DOHH2 (cell line): Measurements from ENCODE around the gene SPN.
A peak's percentile ranks its signal among the peaks of the same experiment; 100 is the strongest.

Experiments used
- H3F3A ChIP-seq: fragments of 200-600 bp; sonication (generic), shearing (Covaris generic); 2 replicates; pipeline ENCODE4 v1.6.0; 2016; ENCODE audit warnings: antibody characterized with exemption, mild to moderate bottlenecking; ENCODE audit not compliant: control insufficient read depth, insufficient read depth
- H3K27ac ChIP-seq: fragments of 200-600 bp; sonication (generic); 2 replicates; pipeline ENCODE4 v1.5.1; 2014; ENCODE audit warnings: low read depth, mild to moderate bottlenecking, low read length, moderate library complexity
- H3K27me3 ChIP-seq: fragments of 200-600 bp; sonication (generic); 2 replicates; pipeline ENCODE4 v1.6.1; 2014; ENCODE audit warnings: mild to moderate bottlenecking, low read length, mixed read lengths; ENCODE audit not compliant: control insufficient read depth
- H3K36me3 ChIP-seq: fragments of 200-600 bp; sonication (generic); 2 replicates; pipeline ENCODE4 v1.6.1; 2014; ENCODE audit warnings: mild to moderate bottlenecking, low read length, moderate library complexity, mixed read lengths; ENCODE audit not compliant: control insufficient read depth
- H3K4me1 ChIP-seq: fragments of 200-600 bp; sonication (generic); 2 replicates; pipeline ENCODE4 v1.6.1; 2014; ENCODE audit warnings: mild to moderate bottlenecking, low read length, mixed read lengths; ENCODE audit not compliant: control insufficient read depth
- H3K4me2 ChIP-seq: fragments of 200-600 bp; sonication (generic); 2 replicates; pipeline ENCODE4 v1.6.0; 2014; ENCODE audit warnings: mild to moderate bottlenecking, low read length, moderate library complexity
- H3K4me3 ChIP-seq: fragments of 200-600 bp; sonication (generic); 2 replicates; pipeline ENCODE4 v1.5.1; 2014; ENCODE audit warnings: mild to moderate bottlenecking, low read length, mixed read lengths
- H3K79me2 ChIP-seq: fragments of 200-600 bp; sonication (generic); 2 replicates; pipeline ENCODE4 v1.6.1; 2014; ENCODE audit warnings: mild to moderate bottlenecking, low read length, mixed read lengths; ENCODE audit not compliant: control insufficient read depth
- H3K9me2 ChIP-seq: fragments of 200-600 bp; sonication (generic); replicated peaks from 2 replicates; pipeline ENCODE4 v1.6.1; 2014; ENCODE audit warnings: mild to moderate bottlenecking, low read length, mixed read lengths; ENCODE audit not compliant: control insufficient read depth
- H3K9me3 ChIP-seq: fragments of 200-600 bp; sonication (generic); 2 replicates; pipeline ENCODE4 v1.6.1; 2014; ENCODE audit warnings: antibody characterized with exemption, low read length, mixed read lengths; ENCODE audit not compliant: control insufficient read depth, insufficient read depth
- H4K20me1 ChIP-seq: fragments of 200-600 bp; sonication (generic); 2 replicates; pipeline ENCODE4 v1.6.0; 2014; ENCODE audit warnings: low read depth, mild to moderate bottlenecking, antibody characterized with exemption, low read length, moderate library complexity; ENCODE audit not compliant: control insufficient read depth, insufficient read depth
- EZH2phosphoT487 ChIP-seq: fragments of 200-600 bp; sonication (generic); IDR thresholded peaks from 2 replicates; pipeline ENCODE4 v1.6.1; 2017; ENCODE audit warnings: borderline replicate concordance, mild to moderate bottlenecking, antibody characterized with exemption, low read length, moderate library complexity, mixed read lengths
- TF ChIP-seq, protein P1 (sequence below): fragments of 200-600 bp; sonication (generic); IDR thresholded peaks from one replicate; pipeline ENCODE4 v1.5.1; 2014; ENCODE audit warnings: antibody characterized with exemption, mild to moderate bottlenecking, low read depth, low read length; ENCODE audit not compliant: poor library complexity, severe bottlenecking

The SPN gene

GRCh38 chr16:29684679-29685078 lies 21.6 kb downstream of the SPN start:
- Histone ChIP-seq H3K9me2 (no peaks in the 10 kb centered on the region), H3K4me2 (no peak overlapping the region), H3K79me2 (peaks cover 13% of the 10 kb centered on the region), H3K27me3 (no peaks in the 10 kb centered on the region), H3K9me3 (no peaks in the 10 kb centered on the region), H3F3A (peaks cover under 1% of the 10 kb centered on the region; the same call in 1 of the 2 replicates), H3K27ac (no peak overlapping the region), H4K20me1 (no peaks in the 10 kb centered on the region), H3K4me3 (no peak overlapping the region), H3K4me1 (peaks cover 34% of the 10 kb centered on the region), H3K36me3 (no peaks in the 10 kb centered on the region)
- TF ChIP-seq, protein P1, sequence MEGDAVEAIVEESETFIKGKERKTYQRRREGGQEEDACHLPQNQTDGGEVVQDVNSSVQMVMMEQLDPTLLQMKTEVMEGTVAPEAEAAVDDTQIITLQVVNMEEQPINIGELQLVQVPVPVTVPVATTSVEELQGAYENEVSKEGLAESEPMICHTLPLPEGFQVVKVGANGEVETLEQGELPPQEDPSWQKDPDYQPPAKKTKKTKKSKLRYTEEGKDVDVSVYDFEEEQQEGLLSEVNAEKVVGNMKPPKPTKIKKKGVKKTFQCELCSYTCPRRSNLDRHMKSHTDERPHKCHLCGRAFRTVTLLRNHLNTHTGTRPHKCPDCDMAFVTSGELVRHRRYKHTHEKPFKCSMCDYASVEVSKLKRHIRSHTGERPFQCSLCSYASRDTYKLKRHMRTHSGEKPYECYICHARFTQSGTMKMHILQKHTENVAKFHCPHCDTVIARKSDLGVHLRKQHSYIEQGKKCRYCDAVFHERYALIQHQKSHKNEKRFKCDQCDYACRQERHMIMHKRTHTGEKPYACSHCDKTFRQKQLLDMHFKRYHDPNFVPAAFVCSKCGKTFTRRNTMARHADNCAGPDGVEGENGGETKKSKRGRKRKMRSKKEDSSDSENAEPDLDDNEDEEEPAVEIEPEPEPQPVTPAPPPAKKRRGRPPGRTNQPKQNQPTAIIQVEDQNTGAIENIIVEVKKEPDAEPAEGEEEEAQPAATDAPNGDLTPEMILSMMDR, result no peak
- no peak for TF ChIP-seq EZH2phosphoT487

DNA sequence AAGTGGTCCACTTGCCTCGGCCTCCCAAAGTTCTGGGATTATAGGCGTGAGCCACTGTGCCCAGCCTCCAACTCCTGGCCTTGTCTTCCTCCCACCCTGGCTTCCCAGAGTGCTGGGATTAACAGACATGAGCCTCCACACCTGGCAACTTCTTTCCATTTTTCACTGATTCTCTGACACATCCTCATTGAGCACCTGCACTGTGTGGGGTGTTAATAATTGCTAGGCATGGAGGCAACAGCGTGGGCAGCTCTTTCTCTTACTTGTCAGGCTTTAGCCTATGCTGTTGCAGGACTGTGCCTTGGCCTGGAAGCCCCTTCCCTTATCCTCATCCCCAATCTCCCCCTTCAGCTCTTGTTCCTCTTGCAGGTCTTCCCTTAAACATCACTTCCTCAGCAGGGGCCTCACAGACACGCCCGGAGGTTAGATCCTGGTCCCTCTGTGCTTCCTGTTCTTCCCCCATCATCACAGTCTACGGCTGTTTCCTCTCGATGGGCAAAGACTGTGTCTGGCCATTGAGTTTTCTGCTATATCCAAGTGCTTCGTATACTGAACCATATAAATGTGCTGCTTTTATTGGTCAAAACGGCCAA lies 23.8 kb downstream of the SPN start:
- Histone ChIP-seq H3K9me3 (no peaks in the 10 kb centered on the region), H3K4me1 (peaks cover 24% of the 10 kb centered on the region), H3K27ac (no peak overlapping the region), H3K27me3 (no peaks in the 10 kb centered on the region), H3F3A (no peaks in the 10 kb centered on the region), H3K4me3 (peak overlapping the region; percentile 25; the same call in 1 of the 2 replicates), H3K4me2 (peak overlapping the region; percentile 51), H4K20me1 (no peaks in the 10 kb centered on the region), H3K9me2 (no peaks in the 10 kb centered on the region), H3K79me2 (0 out of 2 replicates have a peak, but pooled peaks cover 5% of the 10 kb centered on the region), H3K36me3 (no peaks in the 10 kb centered on the region)
- TF ChIP-seq, protein P1, result no peak
- no peak for TF ChIP-seq EZH2phosphoT487

DNA sequence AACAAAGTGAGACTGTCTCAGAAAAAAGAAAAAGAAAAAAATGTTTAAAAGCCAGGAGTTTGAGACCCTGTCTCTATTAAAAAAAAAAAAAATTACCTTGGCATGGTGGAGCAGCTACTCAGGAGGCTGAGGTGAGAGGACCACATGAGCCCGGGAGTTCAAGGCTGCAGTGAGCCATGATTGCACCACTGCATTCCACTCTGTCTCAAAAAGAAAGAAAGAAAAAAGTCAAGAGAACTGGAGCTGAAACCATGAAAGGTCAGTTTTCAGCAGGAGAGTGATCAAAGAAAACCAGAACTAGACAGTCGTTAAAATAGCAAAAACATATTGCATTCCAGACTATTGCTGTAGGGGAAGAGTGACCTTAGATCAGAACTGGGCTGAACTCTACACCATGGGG lies 24.7 kb downstream of the SPN start:
- H3K4me1 ChIP-seq, result peaks cover 25% of the 10 kb centered on the region

More for the DNA sequence above, 24.7 kb downstream of the SPN start:
- Histone ChIP-seq H4K20me1 (no peaks in the 10 kb centered on the region), H3K27ac (no peak overlapping the region), H3K9me2 (no peaks in the 10 kb centered on the region), H3K27me3 (no peaks in the 10 kb centered on the region), H3K4me3 (no peak overlapping the region), H3K36me3 (no peaks in the 10 kb centered on the region), H3F3A (no peaks in the 10 kb centered on the region), H3K79me2 (0 out of 2 replicates have a peak, but pooled peaks cover 5% of the 10 kb centered on the region), H3K9me3 (no peaks in the 10 kb centered on the region), H3K4me2 (no peak overlapping the region)
- TF ChIP-seq, protein P1, result no peak
- no peak for TF ChIP-seq EZH2phosphoT487
